HepG2 (cell line): ENCODE data around the gene MKRN3. TPM values are rescaled to one million over a fixed set of nuclear protein-coding genes. Genes with fewer than 3 reads are reported as not detected.
A peak's percentile ranks its signal among the peaks of the same experiment; 100 is the strongest.

Experiments
- ATAC-seq: fragments of 200-7000 bp; cut with Tn5 transposase; 3 replicates; pipeline ENCODE4 v1.9.1; 2020; ENCODE audit warnings: mild to moderate bottlenecking, moderate library complexity
- BruUV-seq: library from RNA; stranded (reverse); fragments of 400-500 nt; replicated peaks from 2 replicates; lab custom pipeline; 2021; lab: Mats Ljungman, UMichigan
- CTCF ChIA-PET: fragments of 300-600 bp; formaldehyde crosslinking; extraction: SDS; loops from one replicate; lab custom pipeline; 2021; ENCODE audit warnings: low total read pairs, inconsistent platforms, low intra/inter-chr PET ratio; lab: Yijun Ruan, JAX
- POLR2A ChIA-PET: fragments of 350-600 bp; sonication (Branson Sonifier 250); formaldehyde crosslinking; loops from one replicate; lab custom pipeline; 2020; ENCODE audit warnings: antibody characterized with exemption, inconsistent platforms; lab: Yijun Ruan, JAX
- DNase-seq: peaks from one replicate; pipeline ENCODE4 v3.0.0-alpha.2; 2015; ENCODE audit warnings: low spot score
- FAIRE-seq: peaks from 3 replicates; lab custom pipeline; 2011; peaks lifted over from hg19 to GRCh38; lab: Jason Lieb, UNC
- H2AFZ ChIP-seq: one replicate; pipeline ENCODE4 v1.6.1; 2011; ENCODE audit warnings: low read length, inconsistent platforms
- H3K27ac ChIP-seq: fragments of 300-600 bp; 3 replicates; pipeline ENCODE4 v1.8.0; 2011; ENCODE audit warnings: mixed run types, mild to moderate bottlenecking, mixed read lengths, low read length, inconsistent platforms; ENCODE audit not compliant: insufficient read depth; ENCODE audit errors: extremely low read length
- H3K27me3 ChIP-seq, 2 experiments: fragments of 200-600 bp in 1 of 2; 2 replicates in 1 of 2; 3 replicates in 1 of 2; pipeline versions ENCODE4 v1.6.0 to v1.8.0; 2011; ENCODE audit warnings: low read length in 2 of 2, mild to moderate bottlenecking in 2 of 2, moderate library complexity in 2 of 2, inconsistent platforms in 1 of 2; ENCODE audit not compliant: insufficient read depth in 2 of 2, control insufficient read depth in 1 of 2
- H3K36me3 ChIP-seq, 2 experiments: fragments of 200-600 bp in 1 of 2; replicated peaks in 1 of 2; 2 replicates in 1 of 2; 3 replicates in 1 of 2; pipeline versions ENCODE4 v1.5.1 to v1.8.0; 2011; ENCODE audit warnings: low read length in 2 of 2, inconsistent platforms in 1 of 2; ENCODE audit not compliant: insufficient read depth in 2 of 2, control insufficient read depth in 1 of 2
- H3K4me1 ChIP-seq: 2 replicates; pipeline ENCODE4 v1.5.1; 2012; ENCODE audit warnings: low read length, inconsistent platforms; ENCODE audit not compliant: insufficient read depth
- H3K4me2 ChIP-seq: 2 replicates; pipeline ENCODE4 v1.6.0; 2011; ENCODE audit warnings: low read depth, low read length, inconsistent platforms
- H3K4me3 ChIP-seq, 3 experiments: fragments of 200-600 bp in 1 of 3; sonication (generic), shearing (Covaris generic) in 1 of 3; replicated peaks in 1 of 3; 2 replicates each; pipeline ENCODE4 v1.5.1; 2011 to 2016; ENCODE audit warnings: low read length in 3 of 3, inconsistent platforms in 2 of 3, low read depth in 2 of 3, mild to moderate bottlenecking in 2 of 3, control low read depth in 1 of 3, mixed read lengths in 1 of 3; ENCODE audit not compliant: insufficient read depth in 1 of 3
- H3K79me2 ChIP-seq: one replicate; pipeline ENCODE4 v1.6.1; 2011; ENCODE audit warnings: low read length, inconsistent platforms; ENCODE audit not compliant: insufficient read depth
- H3K9ac ChIP-seq: 2 replicates; pipeline ENCODE4 v1.6.0; 2011; ENCODE audit warnings: mild to moderate bottlenecking, low read depth, low read length, inconsistent platforms; ENCODE audit not compliant: insufficient read depth
- H3K9me3 ChIP-seq: 2 replicates; pipeline ENCODE4 v1.5.1; 2012; ENCODE audit warnings: mild to moderate bottlenecking, low read length
- H4K20me1 ChIP-seq: 2 replicates; pipeline ENCODE4 v1.6.0; 2011; ENCODE audit warnings: inconsistent platforms, mild to moderate bottlenecking, low read length, moderate library complexity; ENCODE audit not compliant: insufficient read depth
- PRPF4 ChIP-seq: fragments of 200-400 bp; formaldehyde crosslinking; IDR thresholded peaks from 2 replicates; pipeline ENCODE4 v1.6.1; 2016; ENCODE audit warnings: low read length, low read depth; ENCODE audit not compliant: poor library complexity, severe bottlenecking
- REST ChIP-seq, 2 experiments: IDR thresholded peaks; 2 replicates each; pipeline ENCODE4 v1.6.1; 2011 to 2012; ENCODE audit warnings: low read length in 2 of 2, borderline replicate concordance in 1 of 2, low read depth in 1 of 2, mild to moderate bottlenecking in 1 of 2, moderate library complexity in 1 of 2
- WGBS: methylation state at CpG from one replicate; pipeline ENCODE4 v1.1.6; 2017; ENCODE audit warnings: low lambda C conversion rate; 5-methylcytosine and 5-hydroxymethylcytosine counted together
- in situ Hi-C: cut with HindIII; loops from 2 replicates; pipeline ENCODE4 v1.10.0; 2017; ENCODE audit warnings: low pct_unique_long_range_greater_than_20kb; ENCODE audit not compliant: extremely low pct_ligation_motif_present
- intact Hi-C: fragments of 100-400 bp; cut with micrococcal nuclease; formaldehyde crosslinking; loops from one replicate; pipeline ENCODE4 v1.10.0; 2022; ENCODE audit not compliant: unreplicated experiment
- polyA plus RNA-seq, 8 experiments: library from polyadenylated mRNA; depleted of rRNA in 3 of 8; stranded (reverse) in 7 of 8; unstranded in 1 of 8; fragments of >200 nt; fragmentation: Illumina TruSeq in 4 of 8; extraction: Trizol in 4 of 8; gene quantifications; 2 replicates each; pipeline versions ENCODE4 v1.2.1 to v1.2.3, GENCODE V29; 2011 to 2016; ENCODE audit warnings: low read depth in 4 of 8, missing spikeins in 1 of 8, mixed read lengths in 1 of 8; ENCODE audit not compliant: insufficient read depth in 1 of 8
- total RNA-seq, 5 experiments: library from RNA; depleted of rRNA; stranded (reverse); fragments of >200 nt; fragmentation: Illumina TruSeq; extraction: Trizol; gene quantifications; 2 replicates each; pipeline ENCODE4 v1.2.3, GENCODE V29; 2016; ENCODE audit warnings: low read depth in 1 of 5

Gene MKRN3
- total and polyA plus RNA-seq, 2 of the 13 experiments (the other 11 are each of a cell fraction or from before 2014, with no cell fraction given) = 2.4 to 5.2 TPM

GRCh38 chr15:23564821-23565394 is 566 bp upstream of the MKRN3 start:
- FAIRE-seq (no peak), ATAC-seq (no peak)
- Histone ChIP-seq H3K27ac (no peak overlapping the region), H3K27me3 (no peaks in the 10 kb centered on the region; a peak in 1 of 5 replicates)
- CTCF ChIA-PET = no interaction called here
- TF ChIP-seq REST (IDR thresholded peaks at IDR 0.05; ENCODE audit: borderline replicate concordance in 1 of 2, low read depth in 1 of 2, low read length in 2 of 2) = no peak
- peak; percentile 97 for TF ChIP-seq PRPF4
- TF ChIP-seq, all 625 proteins: peak for 1
- in situ Hi-C loops (loop anchor here (10.0 kb wide), 1 partner anchor 60 kb away; no protein-coding TSS in a partner anchor), intact Hi-C loops (no loop called here)
- Histone ChIP-seq H3K4me1 (0 out of 2 replicates have a peak, but pooled peaks cover 6% of the 10 kb centered on the region), H2AFZ (no peak overlapping the region), H3K4me2 (no peak overlapping the region), H3K9ac (no peak overlapping the region), H3K9me3 (peaks cover 10% of the 10 kb centered on the region; the same call in 1 of the 2 replicates), H3K79me2 (peaks cover 14% of the 10 kb centered on the region), H3K4me3 (peak overlapping the region in 1 of 3 experiments; percentile 65; a peak in 1 of 6 replicates), H3K36me3 (no peaks in the 10 kb centered on the region), H4K20me1 (0 out of 2 replicates have a peak, but pooled peaks cover 5% of the 10 kb centered on the region)
- DNase-seq = no peak
- no TSS peak for BruUV-seq
- POLR2A ChIA-PET = no interaction called here
- whole genome bisulfite sequencing = 76% methylated on average over 14 of the region's 14 CpGs
